Ovary (tissue), 3 donors: ENCODE data around the gene SLC1A2.

Experiments
- CTCF ChIP-seq, 3 donors: fragments of 450-650 bp in 2 of 3; fragments of 200-600 bp in 1 of 3; IDR thresholded peaks; one replicate each; pipeline versions ENCODE4 v1.5.1 to v1.8.0; 2016 to 2022; ENCODE audit warnings: antibody characterized with exemption in 3 of 3, mild to moderate bottlenecking in 1 of 3
- EP300 ChIP-seq: sonication (generic); formaldehyde crosslinking; IDR thresholded peaks from one replicate; pipeline ENCODE4 v1.6.1; 2017; ENCODE audit warnings: antibody characterized with exemption
- donor health status: DM: no; HTN: no; CAD: no.

GRCh38 chr11:35261197-35261596 lies 158.2 kb downstream of the SLC1A2 start:
- TF ChIP-seq CTCF (IDR thresholded peaks at IDR 0.05), result no peak
- no peak for TF ChIP-seq EP300
